AG04450 (cell line): Measurements from ENCODE around the gene OBSCN. TPM values are rescaled to one million over a fixed set of nuclear protein-coding genes. Genes with fewer than 3 reads are reported as not detected.

Experiments
- CTCF ChIA-PET: fragments of 300-600, 350-600 bp; formaldehyde crosslinking; extraction: SDS; loops from one replicate; lab custom pipeline; 2022; ENCODE audit warnings: antibody characterized with exemption, inconsistent platforms; lab: Charles Lee
- POLR2A ChIA-PET: fragments of 350-600 bp; formaldehyde crosslinking; extraction: SDS; loops from one replicate; lab custom pipeline; 2021; ENCODE audit warnings: antibody characterized with exemption, inconsistent platforms; lab: Yijun Ruan, JAX
- DNase-seq: peaks from one replicate; pipeline ENCODE4 v3.0.0-alpha.2; 2011; ENCODE audit warnings: low read depth, low spot score
- H3K27ac ChIP-seq: one replicate; pipeline ENCODE4 v1.5.1; 2012; ENCODE audit warnings: low read depth, low read length, control low read depth
- H3K27me3 ChIP-seq: one replicate; pipeline ENCODE4 v1.6.0; 2012; ENCODE audit warnings: low read length; ENCODE audit not compliant: control insufficient read depth, insufficient read depth
- H3K4me3 ChIP-seq: 2 replicates; pipeline ENCODE4 v1.5.1; 2011; ENCODE audit warnings: mild to moderate bottlenecking, low read depth, low read length, control low read depth
- H3K9me3 ChIP-seq: 2 replicates; pipeline ENCODE4 v1.5.1; 2012; ENCODE audit warnings: low read length; ENCODE audit not compliant: control insufficient read depth, insufficient read depth
- CTCF ChIP-seq: IDR thresholded peaks from 2 replicates; pipeline ENCODE4 v1.5.1; 2011; ENCODE audit warnings: low read depth, low read length, control low read depth, inconsistent platforms
- polyA plus RNA-seq: library from polyadenylated mRNA; depleted of rRNA; stranded (reverse); fragments of >200 nt; gene quantifications from 2 replicates; pipeline ENCODE4 v1.2.3, GENCODE V29; 2011

The OBSCN gene
- polyA plus RNA-seq, 1 experiment: 3.9 TPM

DNA sequence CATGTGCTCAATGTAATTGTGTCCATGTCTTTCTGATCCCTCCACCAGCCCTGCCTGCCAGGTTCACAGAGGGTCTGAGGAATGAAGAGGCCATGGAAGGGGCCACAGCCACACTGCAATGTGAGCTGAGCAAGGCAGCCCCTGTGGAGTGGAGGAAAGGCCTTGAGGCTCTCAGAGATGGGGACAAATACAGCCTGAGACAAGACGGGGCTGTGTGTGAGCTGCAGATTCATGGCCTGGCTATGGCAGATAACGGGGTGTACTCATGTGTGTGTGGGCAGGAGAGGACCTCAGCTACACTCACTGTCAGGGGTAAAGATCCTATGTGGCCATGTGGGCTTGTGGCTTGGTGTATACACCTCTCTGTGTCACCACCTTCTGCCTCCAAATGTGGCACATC is 91.4 kb downstream of the OBSCN start:
- TF ChIP-seq CTCF: no peak
- CTCF ChIA-PET: no interaction called here

GRCh38 chr1:228299901-228300300 is 92.1 kb downstream of the OBSCN start:
- ChIA-PET CTCF (no interaction called here), POLR2A (no interaction called here)
- Histone ChIP-seq H3K27ac (no peak overlapping the region), H3K9me3 (peaks cover 2% of the 10 kb centered on the region; the same call in 1 of the 2 replicates), H3K4me3 (no peak overlapping the region), H3K27me3 (no peaks in the 10 kb centered on the region)
- no peak for DNase-seq
- TF ChIP-seq CTCF: no peak

More for the DNA sequence above, 91.4 kb downstream of the OBSCN start:
- H3K27me3 ChIP-seq: no peaks in the 10 kb centered on the region
- DNase-seq: no peak
- H3K9me3 ChIP-seq: peaks cover 2% of the 10 kb centered on the region
- no peak overlapping the region for H3K4me3 ChIP-seq
- H3K27ac ChIP-seq: no peak overlapping the region
- POLR2A ChIA-PET: no interaction called here

- Histone ChIP-seq H3K4me3 (no peak overlapping the region), H3K9me3 (peaks cover 14% of the 10 kb centered on the region), H3K27me3 (no peaks in the 10 kb centered on the region), H3K27ac (no peak overlapping the region)
- CTCF ChIA-PET: no interaction called here
- no peak for TF ChIP-seq CTCF
- POLR2A ChIA-PET: no interaction called here
- no peak for DNase-seq
These were observed 94.2 kb downstream of the OBSCN start for GRCh38 chr1:228302086-228302485.

DNA sequence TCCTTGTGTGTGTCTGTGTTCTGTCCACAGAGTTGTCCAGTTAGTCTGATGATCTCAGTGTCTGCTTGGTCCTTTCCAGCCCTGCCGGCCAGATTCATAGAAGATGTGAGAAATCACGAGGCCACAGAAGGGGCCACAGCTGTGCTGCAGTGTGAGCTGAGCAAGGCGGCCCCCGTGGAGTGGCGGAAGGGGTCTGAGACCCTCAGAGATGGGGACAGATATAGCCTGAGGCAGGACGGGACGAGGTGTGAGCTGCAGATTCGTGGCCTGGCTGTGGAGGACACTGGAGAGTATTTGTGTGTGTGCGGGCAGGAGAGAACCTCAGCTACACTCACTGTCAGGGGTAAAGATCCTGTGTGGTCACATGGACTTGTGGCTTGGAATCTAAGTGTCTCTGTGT is 95.8 kb downstream of the OBSCN start:
- Histone ChIP-seq H3K4me3 (no peak overlapping the region), H3K27ac (no peak overlapping the region), H3K27me3 (no peaks in the 10 kb centered on the region), H3K9me3 (peaks cover 19% of the 10 kb centered on the region)
- CTCF ChIA-PET: no interaction called here
- DNase-seq: no peak
- no peak for TF ChIP-seq CTCF
- POLR2A ChIA-PET: no interaction called here

DNA sequence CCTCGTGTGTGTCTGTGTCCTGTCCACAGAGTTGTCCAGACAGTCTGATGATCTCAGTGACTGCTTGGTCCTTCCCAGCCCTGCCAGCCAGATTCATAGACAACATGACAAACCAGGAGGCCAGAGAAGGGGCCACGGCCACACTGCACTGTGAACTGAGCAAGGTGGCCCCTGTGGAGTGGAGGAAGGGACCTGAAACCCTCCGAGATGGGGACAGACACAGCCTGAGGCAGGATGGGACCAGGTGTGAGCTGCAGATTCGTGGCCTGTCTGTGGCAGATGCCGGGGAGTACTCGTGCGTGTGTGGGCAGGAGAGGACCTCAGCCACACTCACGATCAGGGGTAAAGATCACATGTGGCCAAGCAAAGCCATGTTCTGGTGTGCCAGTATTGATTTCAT is 96.4 kb downstream of the OBSCN start:
- Histone ChIP-seq H3K4me3 (no peak overlapping the region), H3K9me3 (peaks cover 23% of the 10 kb centered on the region), H3K27ac (no peak overlapping the region), H3K27me3 (no peaks in the 10 kb centered on the region)
- ChIA-PET POLR2A (no interaction called here), CTCF (no interaction called here)
- DNase-seq: no peak
- no peak for TF ChIP-seq CTCF
